IMR-90 (cell line): ENCODE results near the gene CYB5R4. TPM values are rescaled to one million over a fixed set of nuclear protein-coding genes. Genes with fewer than 3 reads are reported as not detected.

ENCODE experiments used
- ATAC-seq: fragments of 200-7000 bp; cut with Tn5 transposase; 2 replicates; pipeline ENCODE4 v1.9.1; 2020; ENCODE audit warnings: low read depth, mild to moderate bottlenecking, moderate library complexity
- BruUV-seq: library from RNA; stranded (reverse); fragments of 400-500 nt; replicated peaks from 2 replicates; lab custom pipeline; 2021; lab: Mats Ljungman, UMichigan
- CTCF ChIA-PET: fragments of 300-600 bp; formaldehyde crosslinking; extraction: SDS; loops from one replicate; lab custom pipeline; 2021; ENCODE audit warnings: antibody characterized with exemption; lab: Yijun Ruan, JAX
- POLR2A ChIA-PET: fragments of 300-600 bp; sonication (Branson Sonifier 250); formaldehyde crosslinking; loops from one replicate; lab custom pipeline; 2022; ENCODE audit warnings: antibody characterized with exemption; ENCODE audit not compliant: unreplicated experiment; lab: Charles Lee
- DNase-seq: peaks from one replicate; pipeline ENCODE4 v3.0.0; 2013
- H2AFZ ChIP-seq: replicated peaks from 2 replicates; pipeline ENCODE3; 2013; ENCODE audit warnings: low read length, mild to moderate bottlenecking; ENCODE audit not compliant: poor library complexity
- H2AK5ac ChIP-seq: 2 replicates; pipeline ENCODE4 v1.6.1; 2013; ENCODE audit warnings: low read depth, low read length, inconsistent platforms
- H2AK9ac ChIP-seq: replicated peaks from 2 replicates; pipeline ENCODE3; 2013; ENCODE audit warnings: mild to moderate bottlenecking, low read depth, low read length, moderate library complexity; ENCODE audit not compliant: poor library complexity
- H2BK120ac ChIP-seq: 2 replicates; pipeline ENCODE4 v1.6.1; 2013; ENCODE audit warnings: low read depth, low read length, inconsistent platforms
- H2BK15ac ChIP-seq: 3 replicates; pipeline ENCODE4 v1.6.1; 2013; ENCODE audit warnings: low read depth, low read length, inconsistent platforms
- H2BK20ac ChIP-seq: 2 replicates; pipeline ENCODE4 v1.6.1; 2013; ENCODE audit warnings: low read depth, mild to moderate bottlenecking, inconsistent platforms, low read length, moderate library complexity
- H2BK5ac ChIP-seq: 2 replicates; pipeline ENCODE4 v1.6.1; 2013; ENCODE audit warnings: mild to moderate bottlenecking, low read depth, low read length, inconsistent platforms; ENCODE audit not compliant: poor library complexity, severe bottlenecking
- H3K14ac ChIP-seq: replicated peaks from 2 replicates; pipeline ENCODE4 v1.6.1; 2013; ENCODE audit warnings: low read depth, low read length, inconsistent platforms
- H3K18ac ChIP-seq: 2 replicates; pipeline ENCODE4 v1.6.1; 2013; ENCODE audit warnings: low read depth, low read length, control low read depth
- H3K23ac ChIP-seq: 2 replicates; pipeline ENCODE4 v1.6.1; 2013; ENCODE audit warnings: low read depth, low read length, inconsistent platforms
- H3K27ac ChIP-seq: 2 replicates; pipeline ENCODE4 v1.5.1; 2013; ENCODE audit warnings: mild to moderate bottlenecking, control low read depth, low read length; ENCODE audit not compliant: insufficient read depth
- H3K27me3 ChIP-seq: 2 replicates; pipeline ENCODE4 v1.6.1; 2013; ENCODE audit warnings: low read length; ENCODE audit not compliant: control insufficient read depth, insufficient read depth
- H3K36me3 ChIP-seq: 2 replicates; pipeline ENCODE4 v1.6.1; 2013; ENCODE audit warnings: low read length, mixed read lengths; ENCODE audit not compliant: control insufficient read depth, insufficient read depth
- H3K4ac ChIP-seq: 2 replicates; pipeline ENCODE4 v1.6.1; 2013; ENCODE audit warnings: low read depth, low read length, inconsistent platforms
- H3K4me1 ChIP-seq: 2 replicates; pipeline ENCODE4 v1.6.1; 2013; ENCODE audit warnings: low read length, mixed read lengths; ENCODE audit not compliant: control insufficient read depth, insufficient read depth
- H3K4me2 ChIP-seq: 2 replicates; pipeline ENCODE4 v1.6.1; 2013; ENCODE audit warnings: low read depth, mild to moderate bottlenecking, control low read depth, low read length, moderate library complexity
- H3K4me3 ChIP-seq: 2 replicates; pipeline ENCODE4 v1.5.1; 2013; ENCODE audit warnings: low read depth, mild to moderate bottlenecking, control low read depth, low read length, moderate library complexity; ENCODE audit not compliant: insufficient read depth
- H3K56ac ChIP-seq: 2 replicates; pipeline ENCODE4 v1.6.1; 2013; ENCODE audit warnings: low read length, inconsistent platforms; ENCODE audit not compliant: insufficient read depth; ENCODE audit errors: extremely low read depth
- H3K79me1 ChIP-seq, 2 experiments: 2 replicates each; pipeline ENCODE4 v1.6.1; 2013; ENCODE audit warnings: low read length in 2 of 2, inconsistent platforms in 1 of 2, low read depth in 1 of 2
- H3K9ac ChIP-seq: 2 replicates; pipeline ENCODE4 v1.6.1; 2013; ENCODE audit warnings: low read depth, low read length, control low read depth
- H3K9me1 ChIP-seq: 2 replicates; pipeline ENCODE4 v1.6.1; 2013; ENCODE audit warnings: low read length, inconsistent platforms; ENCODE audit not compliant: insufficient read depth
- H3K9me3 ChIP-seq: 2 replicates; pipeline ENCODE4 v1.6.1; 2013; ENCODE audit warnings: low read length; ENCODE audit not compliant: control insufficient read depth, insufficient read depth
- H4K20me1 ChIP-seq: 2 replicates; pipeline ENCODE4 v1.6.1; 2013; ENCODE audit warnings: low read length, inconsistent platforms; ENCODE audit not compliant: insufficient read depth
- H4K5ac ChIP-seq: 2 replicates; pipeline ENCODE4 v1.6.1; 2013; ENCODE audit warnings: mild to moderate bottlenecking, low read depth, low read length, control low read depth
- H4K8ac ChIP-seq, 2 experiments: 2 replicates each; pipeline ENCODE4 v1.6.1; 2013; ENCODE audit warnings: low read depth in 2 of 2, low read length in 2 of 2, control low read depth in 1 of 2, inconsistent platforms in 1 of 2
- H4K91ac ChIP-seq: 2 replicates; pipeline ENCODE4 v1.6.1; 2013; ENCODE audit warnings: low read depth, low read length, inconsistent platforms; ENCODE audit not compliant: insufficient read depth
- BHLHE40 ChIP-seq: fragments of 150-350 bp; IDR thresholded peaks from 2 replicates; pipeline ENCODE4 v1.6.1; 2016; ENCODE audit warnings: mild to moderate bottlenecking, low read depth, low read length
- CEBPB ChIP-seq: IDR thresholded peaks from 2 replicates; pipeline ENCODE4 v1.6.1; 2012; ENCODE audit warnings: low read depth, low read length, improper control_type of control experiment
- CHD1 ChIP-seq: IDR thresholded peaks from 2 replicates; pipeline ENCODE4 v1.6.1; 2012; ENCODE audit warnings: low read depth, low read length, improper control_type of control experiment
- FOS ChIP-seq: fragments of 150-350 bp; IDR thresholded peaks from 2 replicates; pipeline ENCODE4 v1.6.1; 2016; ENCODE audit warnings: low read depth, low read length
- MAFK ChIP-seq: IDR thresholded peaks from 2 replicates; pipeline ENCODE4 v1.6.1; 2012; ENCODE audit warnings: low read depth, low read length, improper control_type of control experiment
- MAZ ChIP-seq: IDR thresholded peaks from 2 replicates; pipeline ENCODE4 v1.6.1; 2012; ENCODE audit warnings: low read depth, mild to moderate bottlenecking, low read length, improper control_type of control experiment, moderate library complexity, borderline replicate concordance
- MXI1 ChIP-seq: IDR thresholded peaks from 2 replicates; pipeline ENCODE4 v1.6.1; 2012; ENCODE audit warnings: low read depth, mild to moderate bottlenecking, low read length, moderate library complexity, borderline replicate concordance
- NFE2L2 ChIP-seq: fragments of 150-350 bp; IDR thresholded peaks from 2 replicates; pipeline ENCODE4 v1.6.1; 2016; ENCODE audit warnings: low read depth, mild to moderate bottlenecking, low read length
- POLR2A ChIP-seq: IDR thresholded peaks from 2 replicates; pipeline ENCODE4 v1.6.1; 2012; ENCODE audit warnings: mild to moderate bottlenecking, low read depth, low read length
- RAD21 ChIP-seq: IDR thresholded peaks from 2 replicates; pipeline ENCODE4 v1.6.1; 2012; ENCODE audit warnings: low read length, improper control_type of control experiment
- RCOR1 ChIP-seq: IDR thresholded peaks from 2 replicates; pipeline ENCODE4 v1.6.1; 2012; ENCODE audit warnings: mild to moderate bottlenecking, low read length, improper control_type of control experiment; ENCODE audit not compliant: insufficient replicate concordance
- RFX5 ChIP-seq: IDR thresholded peaks from 2 replicates; pipeline ENCODE4 v1.8.0; 2012; ENCODE audit warnings: low read depth, mild to moderate bottlenecking, low read length, moderate library complexity
- SMC3 ChIP-seq: fragments of 150-350 bp; IDR thresholded peaks from 2 replicates; pipeline ENCODE4 v1.6.1; 2016; ENCODE audit warnings: low read depth, mild to moderate bottlenecking, antibody characterized with exemption, low read length, moderate library complexity
- dilution Hi-C: fragments of 300-500 bp; cut with HindIII; formaldehyde crosslinking; loops from one replicate; pipeline ENCODE4 v1.14.3; 2018; ENCODE audit warnings: low sequenced_read_pairs; ENCODE audit not compliant: unreplicated experiment
- in situ Hi-C: fragments of 300-500 bp; cut with MboI; formaldehyde crosslinking; loops from 3 replicates; pipeline ENCODE4 v1.14.3; 2019; ENCODE audit warnings: low sequenced_read_pairs, inconsistent platforms, mixed read lengths
- intact Hi-C: fragments of 100-400 bp; cut with micrococcal nuclease; formaldehyde crosslinking; loops from 2 replicates; pipeline ENCODE4 v1.10.0; 2022
- polyA plus RNA-seq, 3 experiments: library from polyadenylated mRNA; depleted of rRNA; stranded (reverse); fragments of >200 nt; gene quantifications; 2 replicates each; pipeline ENCODE4 v1.2.3, GENCODE V29; 2012; ENCODE audit warnings: low replicate concordance in 1 of 3
- total RNA-seq: library from RNA; depleted of rRNA; stranded (reverse); fragments of >200 nt; gene quantifications from 2 replicates; pipeline ENCODE4 v1.2.3, GENCODE V29; 2012
- TF ChIP-seq, protein P1 (sequence below): conservative IDR thresholded peaks from 2 replicates; pipeline ENCODE4 v1.5.1; 2012; ENCODE audit warnings: mild to moderate bottlenecking, low read depth, low read length, improper control_type of control experiment
- TF ChIP-seq, protein P2 (sequence below): fragments of 150-350 bp; IDR thresholded peaks from 2 replicates; pipeline ENCODE4 v1.6.1; 2017; ENCODE audit warnings: mild to moderate bottlenecking, antibody characterized with exemption, low read length, low read depth
- TF ChIP-seq, protein P3 (sequence below): fragments of 150-350 bp; IDR thresholded peaks from 2 replicates; pipeline ENCODE4 v1.6.1; 2016; ENCODE audit warnings: low read depth, mild to moderate bottlenecking, low read length, moderate library complexity, borderline replicate concordance

The CYB5R4 gene
- total and polyA plus RNA-seq, 2 of the 4 experiments (the other 2 are of a cell fraction), result 3.2 to 6.1 TPM

DNA sequence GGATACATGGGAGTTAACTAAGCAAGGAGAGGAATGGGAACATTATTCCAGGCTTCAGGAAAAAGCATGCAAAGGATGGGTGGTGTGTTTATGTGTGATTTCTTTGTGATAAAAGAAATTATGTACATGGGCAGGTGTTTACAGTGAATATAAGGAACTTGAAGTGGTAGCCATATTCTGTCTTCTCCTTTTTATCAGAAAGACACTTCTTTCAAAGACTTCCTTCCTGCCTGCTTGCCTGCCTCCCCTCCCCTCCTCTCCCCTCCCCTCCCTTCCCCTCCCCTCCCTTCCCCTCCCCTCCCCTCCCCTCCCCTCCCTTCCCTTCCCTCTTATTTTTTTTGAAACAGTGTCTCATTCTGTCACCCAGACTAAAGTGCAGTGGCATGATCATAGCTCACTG, 14.4 kb downstream of the CYB5R4 start:
- H4K5ac ChIP-seq, result no peak overlapping the region
- H2AK9ac ChIP-seq, result no peak overlapping the region
- H3K9ac ChIP-seq, result no peak overlapping the region
- H3K14ac ChIP-seq, result no peak overlapping the region
- ATAC-seq (no peak), DNase-seq (no peak)
- no peak overlapping the region for H3K4me2 ChIP-seq
- no peak overlapping the region for H3K18ac ChIP-seq
- H3K9me3 ChIP-seq, result no peaks in the 10 kb centered on the region
- H4K91ac ChIP-seq, result no peak overlapping the region
- H3K27ac ChIP-seq, result no peak overlapping the region
- no peaks in the 10 kb centered on the region for H3K27me3 ChIP-seq
- ChIA-PET POLR2A (no interaction called here), CTCF (no interaction called here)
- H3K9me1 ChIP-seq, result no peaks in the 10 kb centered on the region
- H3K79me1 ChIP-seq, result peaks cover 5 to 29% of the 10 kb centered on the region in 2 experiments; a peak in 3 of 4 replicates
- H2BK5ac ChIP-seq, result no peak overlapping the region
- no peak overlapping the region for H3K4me3 ChIP-seq
- H3K36me3 ChIP-seq, result no peaks in the 10 kb centered on the region
- H3K56ac ChIP-seq, result no peak overlapping the region
- no peak overlapping the region for H4K8ac ChIP-seq
- no peak overlapping the region for H3K4ac ChIP-seq
- intact Hi-C loops (no loop called here), dilution Hi-C loops (no loop called here), in situ Hi-C loops (no loop called here)
- H2BK120ac ChIP-seq, result no peak overlapping the region
- 0 out of 2 replicates have a peak, but pooled peaks cover under 1% of the 10 kb centered on the region for H4K20me1 ChIP-seq
- H2BK20ac ChIP-seq, result no peak overlapping the region
- no peak overlapping the region for H2BK15ac ChIP-seq
- BruUV-seq, result no TSS peak
- H3K4me1 ChIP-seq, result no peaks in the 10 kb centered on the region
- H3K23ac ChIP-seq, result no peak overlapping the region
- TF ChIP-seq RCOR1 (no peak), POLR2A (no peak), SMC3 (no peak), RAD21 (no peak), FOS (no peak), CHD1 (no peak), MXI1 (no peak), MAFK (no peak), MAZ (no peak), BHLHE40 (no peak), CEBPB (no peak), NFE2L2 (no peak), RFX5 (no peak)
- TF ChIP-seq, protein P1, sequence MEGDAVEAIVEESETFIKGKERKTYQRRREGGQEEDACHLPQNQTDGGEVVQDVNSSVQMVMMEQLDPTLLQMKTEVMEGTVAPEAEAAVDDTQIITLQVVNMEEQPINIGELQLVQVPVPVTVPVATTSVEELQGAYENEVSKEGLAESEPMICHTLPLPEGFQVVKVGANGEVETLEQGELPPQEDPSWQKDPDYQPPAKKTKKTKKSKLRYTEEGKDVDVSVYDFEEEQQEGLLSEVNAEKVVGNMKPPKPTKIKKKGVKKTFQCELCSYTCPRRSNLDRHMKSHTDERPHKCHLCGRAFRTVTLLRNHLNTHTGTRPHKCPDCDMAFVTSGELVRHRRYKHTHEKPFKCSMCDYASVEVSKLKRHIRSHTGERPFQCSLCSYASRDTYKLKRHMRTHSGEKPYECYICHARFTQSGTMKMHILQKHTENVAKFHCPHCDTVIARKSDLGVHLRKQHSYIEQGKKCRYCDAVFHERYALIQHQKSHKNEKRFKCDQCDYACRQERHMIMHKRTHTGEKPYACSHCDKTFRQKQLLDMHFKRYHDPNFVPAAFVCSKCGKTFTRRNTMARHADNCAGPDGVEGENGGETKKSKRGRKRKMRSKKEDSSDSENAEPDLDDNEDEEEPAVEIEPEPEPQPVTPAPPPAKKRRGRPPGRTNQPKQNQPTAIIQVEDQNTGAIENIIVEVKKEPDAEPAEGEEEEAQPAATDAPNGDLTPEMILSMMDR, result no peak
- TF ChIP-seq, protein P2, sequence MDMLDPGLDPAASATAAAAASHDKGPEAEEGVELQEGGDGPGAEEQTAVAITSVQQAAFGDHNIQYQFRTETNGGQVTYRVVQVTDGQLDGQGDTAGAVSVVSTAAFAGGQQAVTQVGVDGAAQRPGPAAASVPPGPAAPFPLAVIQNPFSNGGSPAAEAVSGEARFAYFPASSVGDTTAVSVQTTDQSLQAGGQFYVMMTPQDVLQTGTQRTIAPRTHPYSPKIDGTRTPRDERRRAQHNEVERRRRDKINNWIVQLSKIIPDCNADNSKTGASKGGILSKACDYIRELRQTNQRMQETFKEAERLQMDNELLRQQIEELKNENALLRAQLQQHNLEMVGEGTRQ, result no peak
- TF ChIP-seq, protein P3, sequence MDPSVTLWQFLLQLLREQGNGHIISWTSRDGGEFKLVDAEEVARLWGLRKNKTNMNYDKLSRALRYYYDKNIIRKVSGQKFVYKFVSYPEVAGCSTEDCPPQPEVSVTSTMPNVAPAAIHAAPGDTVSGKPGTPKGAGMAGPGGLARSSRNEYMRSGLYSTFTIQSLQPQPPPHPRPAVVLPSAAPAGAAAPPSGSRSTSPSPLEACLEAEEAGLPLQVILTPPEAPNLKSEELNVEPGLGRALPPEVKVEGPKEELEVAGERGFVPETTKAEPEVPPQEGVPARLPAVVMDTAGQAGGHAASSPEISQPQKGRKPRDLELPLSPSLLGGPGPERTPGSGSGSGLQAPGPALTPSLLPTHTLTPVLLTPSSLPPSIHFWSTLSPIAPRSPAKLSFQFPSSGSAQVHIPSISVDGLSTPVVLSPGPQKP, result no peak
- no peak overlapping the region for H2AFZ ChIP-seq
- H2AK5ac ChIP-seq, result no peak overlapping the region
